Measurements from ENCODE around the gene PCCA. TPM values are rescaled to one million over a fixed set of nuclear protein-coding genes. Genes with fewer than 3 reads are reported as not detected.
A peak's percentile ranks its signal among the peaks of the same experiment; 100 is the strongest.
"Not testable (repeated sequence)": the region's sequence is repeated elsewhere in the genome, so short reads cannot be mapped to it uniquely, and the experiment has no call there.

Gene PCCA
- total RNA-seq, 1 donor from 2014 or later = 9.7 TPM

DNA sequence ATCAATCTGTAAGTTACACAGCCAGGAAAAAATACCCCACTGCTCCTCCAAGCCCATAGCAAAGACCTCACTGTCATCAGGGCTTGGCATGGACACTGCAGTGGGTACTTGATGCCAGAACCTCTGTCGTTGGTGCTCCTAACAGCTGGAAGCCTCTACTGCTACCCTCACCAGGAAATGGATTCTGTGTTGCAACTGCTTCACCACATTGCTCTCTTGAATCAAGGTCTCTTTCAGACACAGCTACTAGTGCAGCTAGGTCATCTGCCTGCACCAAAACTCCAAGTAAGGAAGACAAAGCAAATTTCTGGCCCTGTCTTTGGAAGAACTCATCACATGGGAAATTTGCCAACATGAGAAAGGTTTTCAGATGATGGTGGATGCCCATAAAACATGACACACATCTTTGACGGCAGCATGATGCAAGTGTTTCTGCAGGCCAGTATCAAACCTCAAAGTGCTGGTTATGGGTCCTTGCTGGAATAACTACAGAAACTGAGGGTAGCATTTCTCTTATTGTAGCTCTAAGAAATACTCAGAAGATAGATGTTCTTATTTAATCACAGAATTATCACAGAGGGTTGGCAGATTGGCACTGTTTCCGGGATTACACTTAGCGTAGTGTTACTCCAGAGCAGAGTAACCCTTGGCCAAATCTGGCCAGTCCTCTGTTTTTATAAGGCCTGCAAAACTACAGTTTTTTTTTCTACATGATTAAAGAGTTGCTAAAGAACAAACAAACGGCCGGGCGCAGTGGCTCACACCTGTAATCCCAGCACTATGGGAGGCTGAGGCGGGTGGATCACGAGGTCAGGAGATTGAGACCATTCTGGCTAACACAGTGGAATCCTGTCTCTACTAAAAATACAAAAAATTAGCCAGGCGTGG, 12.9 kb upstream of the PCCA start:
- no peak overlapping the region for H3K4me3 Mint-ChIP-seq
- no peak for DNase-seq (ENCODE audit: low spot score)
- H3K4me1 Mint-ChIP-seq (ENCODE audit: low read depth) = no peaks in the 10 kb centered on the region
- no peaks in the 10 kb centered on the region for H3K36me3 Mint-ChIP-seq (ENCODE audit: low read depth)
- intact Hi-C loops (cut with micrococcal nuclease) = no loop called here
- no peak overlapping the region for H3K27ac Mint-ChIP-seq
- H3K9me3 Mint-ChIP-seq = no peaks in the 10 kb centered on the region
- no peaks in the 10 kb centered on the region for H3K27me3 Mint-ChIP-seq (ENCODE audit: insufficient read depth)

DNA sequence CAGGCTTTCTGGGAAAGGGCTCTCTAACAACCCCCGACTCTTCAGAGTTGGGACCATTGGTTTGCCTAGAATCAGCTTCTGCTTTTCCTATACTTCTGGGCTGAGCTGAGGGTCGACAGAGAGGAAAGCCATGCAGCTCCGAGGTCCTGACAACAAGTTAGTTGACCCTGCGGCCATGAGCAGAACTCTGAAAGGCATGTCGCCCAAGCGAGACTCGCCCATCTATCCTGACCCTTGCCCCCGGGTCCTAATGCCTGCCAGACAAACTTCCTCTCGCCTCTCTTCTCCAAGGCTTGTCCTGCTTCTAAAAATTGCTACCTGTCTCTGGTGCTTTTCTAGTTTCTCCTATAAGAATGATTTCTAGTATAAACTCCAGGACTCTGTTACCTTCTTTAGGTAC, 9.9 kb upstream of the PCCA start:
- H3K36me3 Mint-ChIP-seq (ENCODE audit: low read depth); H3K27ac Mint-ChIP-seq; H3K27me3 Mint-ChIP-seq (ENCODE audit: insufficient read depth); DNase-seq (ENCODE audit: low spot score); H3K4me3 Mint-ChIP-seq; H3K4me1 Mint-ChIP-seq (ENCODE audit: low read depth); intact Hi-C loops (cut with micrococcal nuclease); H3K9me3 Mint-ChIP-seq: not testable (repeated sequence)

DNA sequence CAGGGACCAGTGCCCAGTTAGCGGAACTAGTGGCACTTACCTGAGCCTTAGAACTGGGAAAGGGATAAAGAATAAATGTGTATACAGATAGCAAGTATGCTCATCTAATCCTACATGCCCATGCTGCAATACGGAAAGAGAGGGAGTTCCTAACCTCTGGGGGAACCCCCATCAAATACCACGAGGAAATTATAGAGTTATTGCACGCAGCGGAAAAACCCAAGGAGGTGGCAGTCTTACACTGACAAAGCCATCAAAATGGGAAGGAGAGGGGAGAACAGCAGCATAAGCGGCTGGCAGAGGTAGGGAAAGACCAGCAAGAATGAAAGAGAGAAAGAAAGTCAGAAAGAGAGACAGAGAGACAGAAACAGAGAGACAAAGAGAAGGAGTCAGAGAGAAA, 5.5 kb upstream of the PCCA start:
- DNase-seq (ENCODE audit: low spot score); intact Hi-C loops (cut with micrococcal nuclease); H3K36me3 Mint-ChIP-seq (ENCODE audit: low read depth); H3K27me3 Mint-ChIP-seq (ENCODE audit: insufficient read depth); H3K4me3 Mint-ChIP-seq; H3K9me3 Mint-ChIP-seq: not testable (repeated sequence)
- Mint-ChIP-seq H3K27ac (peak overlapping the region; percentile 15), H3K4me1 (ENCODE audit: low read depth) (peaks cover 16% of the 10 kb centered on the region)

DNA sequence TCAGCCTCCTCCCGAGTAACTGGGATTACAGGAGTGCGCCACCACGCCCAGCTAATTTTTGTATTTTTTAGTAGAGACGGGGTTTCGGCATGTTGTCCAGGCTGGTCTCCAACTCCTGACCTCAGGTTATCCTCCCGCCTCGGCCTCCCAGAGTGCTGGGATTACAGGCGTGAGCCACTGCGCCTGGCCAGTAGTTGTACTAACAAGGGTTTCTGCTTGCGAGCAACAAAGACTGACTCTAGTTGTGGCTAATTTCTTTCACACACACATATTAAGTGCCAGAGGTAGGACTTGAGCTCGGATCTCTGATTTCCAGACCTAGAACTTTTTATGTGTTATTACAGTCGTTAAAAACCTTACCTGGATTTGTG, 635 bp upstream of the PCCA start:
- Mint-ChIP-seq H3K4me3 (peak overlapping the region; percentile 92), H3K36me3 (ENCODE audit: low read depth) (peaks cover 8% of the 10 kb centered on the region), H3K4me1 (ENCODE audit: low read depth) (peaks cover 30% of the 10 kb centered on the region), H3K9me3 (no peaks in the 10 kb centered on the region), H3K27me3 (ENCODE audit: insufficient read depth) (peaks cover 8% of the 10 kb centered on the region), H3K27ac (no peak overlapping the region)
- no peak for DNase-seq (ENCODE audit: low spot score)
- intact Hi-C loops (cut with micrococcal nuclease) = loop anchor here (2.0 to 5.0 kb wide), 7 partner anchors 45 to 726 kb away; partner anchors contain the start of genes GGACT and TMTC4

DNA sequence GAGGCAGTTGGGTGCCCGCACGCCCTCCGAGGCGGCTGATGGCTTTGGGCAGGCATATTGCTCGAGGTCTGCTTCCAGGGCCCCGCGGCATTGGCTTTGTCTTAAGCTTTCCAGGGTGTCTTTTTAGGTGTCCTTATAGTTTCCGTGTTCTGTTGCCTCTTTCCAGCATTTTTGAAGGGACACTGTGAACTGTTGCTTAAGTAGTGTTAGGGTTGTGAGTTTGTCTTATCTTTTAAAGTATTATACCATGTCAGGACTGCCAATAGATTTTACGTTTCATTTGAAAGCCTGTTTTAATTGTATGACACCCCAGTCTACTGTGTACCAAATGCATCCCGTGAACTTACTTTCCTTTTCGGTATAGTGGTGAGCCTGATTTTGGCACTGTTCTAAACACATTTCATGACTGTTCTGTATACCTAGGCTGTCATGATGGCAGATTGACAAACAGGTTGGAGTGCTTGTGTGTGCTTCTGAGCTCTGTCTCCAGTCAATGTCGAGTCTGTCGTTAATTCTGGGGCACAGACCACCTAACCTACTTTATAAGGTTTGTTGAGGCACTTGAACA, 656 bp downstream of the PCCA start:
- peaks cover 8% of the 10 kb centered on the region for H3K27me3 Mint-ChIP-seq (ENCODE audit: insufficient read depth)
- DNase-seq (ENCODE audit: low spot score) = no peak
- H3K9me3 Mint-ChIP-seq = no peaks in the 10 kb centered on the region

DNA sequence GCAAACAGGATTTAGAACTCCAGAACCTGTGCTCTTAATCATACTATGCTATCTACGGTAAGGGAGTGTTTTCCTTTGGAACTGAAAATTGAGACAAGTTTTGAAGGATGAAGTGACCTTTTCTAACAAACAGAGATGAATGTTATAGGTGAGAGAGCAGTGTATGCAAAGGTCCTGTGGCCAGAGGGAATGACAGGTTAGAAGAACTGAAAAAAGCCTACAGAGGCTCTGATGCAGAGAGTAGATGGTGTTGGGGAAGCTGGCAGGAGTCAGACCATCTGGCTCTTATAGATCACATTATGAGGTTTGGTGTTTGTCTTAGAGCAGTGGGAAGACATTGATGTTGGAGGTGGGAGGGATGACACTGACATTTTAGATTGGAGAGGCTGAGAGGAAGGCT, 2.0 kb downstream of the PCCA start:
- peak overlapping the region; percentile 8 for H3K4me3 Mint-ChIP-seq
- DNase-seq (ENCODE audit: low spot score) = no peak
- intact Hi-C loops (cut with micrococcal nuclease) = no loop called here
- H3K36me3 Mint-ChIP-seq (ENCODE audit: low read depth) = peaks cover 12% of the 10 kb centered on the region
- no peak overlapping the region for H3K27ac Mint-ChIP-seq
- peaks cover 30% of the 10 kb centered on the region for H3K4me1 Mint-ChIP-seq (ENCODE audit: low read depth)
- no peaks in the 10 kb centered on the region for H3K9me3 Mint-ChIP-seq
- peaks cover 8% of the 10 kb centered on the region for H3K27me3 Mint-ChIP-seq (ENCODE audit: insufficient read depth)

More for the DNA sequence above, 656 bp downstream of the PCCA start:
- H3K27ac Mint-ChIP-seq = peak overlapping the region; percentile 87
- intact Hi-C loops (cut with micrococcal nuclease) = loop anchor here (1.0 to 5.0 kb wide), 9 partner anchors 43 to 727 kb away; partner anchors contain the start of genes GGACT and TMTC4
- peaks cover 9% of the 10 kb centered on the region for H3K36me3 Mint-ChIP-seq (ENCODE audit: low read depth)
- peaks cover 24% of the 10 kb centered on the region for H3K4me1 Mint-ChIP-seq (ENCODE audit: low read depth)
- H3K4me3 Mint-ChIP-seq = peak overlapping the region; percentile 92

DNA sequence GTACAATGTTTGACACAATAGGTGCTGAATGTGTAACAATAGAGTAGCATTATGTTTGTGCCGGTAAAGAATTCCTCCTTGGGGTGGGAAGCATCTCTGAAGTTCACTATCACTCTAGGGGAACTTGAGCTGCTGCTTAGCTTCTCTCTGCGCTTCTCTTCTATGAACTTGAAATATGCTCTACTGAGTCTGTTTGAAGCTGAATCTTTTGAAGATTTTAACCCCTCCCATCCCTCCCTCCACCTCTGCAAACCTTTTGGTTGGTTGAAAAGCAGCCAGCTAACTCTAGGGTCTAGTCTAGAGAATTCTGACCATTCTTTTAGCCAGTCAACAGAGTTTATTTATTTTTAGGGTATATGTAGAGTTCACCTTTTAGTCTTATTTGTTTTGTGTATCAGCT, 2.5 kb downstream of the PCCA start:
- no peaks in the 10 kb centered on the region for H3K9me3 Mint-ChIP-seq
- intact Hi-C loops (cut with micrococcal nuclease) = no loop called here
- H3K4me1 Mint-ChIP-seq (ENCODE audit: low read depth) = peaks cover 30% of the 10 kb centered on the region
- peaks cover 12% of the 10 kb centered on the region for H3K36me3 Mint-ChIP-seq (ENCODE audit: low read depth)
- no peak for DNase-seq (ENCODE audit: low spot score)
- peak overlapping the region; percentile 8 for H3K4me3 Mint-ChIP-seq
- peaks cover 8% of the 10 kb centered on the region for H3K27me3 Mint-ChIP-seq (ENCODE audit: insufficient read depth)
- H3K27ac Mint-ChIP-seq = no peak overlapping the region

DNA sequence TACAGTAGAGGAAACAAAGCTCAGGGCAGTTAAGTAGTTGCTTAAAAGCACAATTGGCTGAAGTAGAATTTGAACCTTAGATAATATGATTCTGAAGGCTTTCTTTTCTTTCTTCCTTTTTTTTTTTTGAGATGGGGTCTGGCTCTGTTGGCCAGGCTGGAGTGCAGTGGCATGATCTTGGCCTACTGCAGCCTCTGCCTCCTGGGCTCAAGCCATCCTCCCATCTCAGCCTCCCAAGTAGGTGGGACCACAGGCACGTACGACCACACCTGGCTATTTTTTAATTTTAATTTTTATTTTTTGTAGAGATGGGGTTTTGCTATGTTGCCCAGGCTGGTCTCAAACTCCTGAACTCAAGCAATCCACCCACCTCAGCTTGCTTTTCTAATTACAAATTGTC, 3.4 kb downstream of the PCCA start:
- H3K27ac Mint-ChIP-seq; H3K27me3 Mint-ChIP-seq (ENCODE audit: insufficient read depth); intact Hi-C loops (cut with micrococcal nuclease); H3K4me3 Mint-ChIP-seq; DNase-seq (ENCODE audit: low spot score); H3K9me3 Mint-ChIP-seq: not testable (repeated sequence)
- Mint-ChIP-seq H3K4me1 (ENCODE audit: low read depth) (peaks cover 27% of the 10 kb centered on the region), H3K36me3 (ENCODE audit: low read depth) (peaks cover 10% of the 10 kb centered on the region)

DNA sequence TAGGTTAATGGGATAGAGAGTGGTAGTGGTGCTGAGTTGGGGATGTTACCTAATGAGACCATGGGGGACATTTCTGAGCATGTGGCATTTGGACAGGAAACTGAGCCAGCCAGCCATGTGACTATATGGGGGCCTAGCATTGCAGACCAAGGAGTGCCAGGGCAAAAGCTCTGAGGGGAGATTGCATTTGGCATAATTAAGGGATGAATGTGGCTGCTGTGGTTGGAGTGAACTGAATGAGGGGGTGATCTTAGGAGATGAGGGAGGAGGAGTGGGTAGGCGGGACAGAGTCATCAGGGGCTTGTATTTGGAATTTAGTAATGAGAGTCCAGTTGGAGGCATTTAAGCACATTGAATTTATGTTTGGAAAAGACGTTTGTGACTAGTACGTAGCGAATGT, 6.6 kb downstream of the PCCA start:
- H3K4me1 Mint-ChIP-seq (ENCODE audit: low read depth) = peaks cover 20% of the 10 kb centered on the region
- DNase-seq (ENCODE audit: low spot score) = no peak
- peaks cover 13% of the 10 kb centered on the region for H3K36me3 Mint-ChIP-seq (ENCODE audit: low read depth)
- no peaks in the 10 kb centered on the region for H3K9me3 Mint-ChIP-seq
- H3K27me3 Mint-ChIP-seq (ENCODE audit: insufficient read depth) = peaks cover 7% of the 10 kb centered on the region
- H3K4me3 Mint-ChIP-seq = no peak overlapping the region
- intact Hi-C loops (cut with micrococcal nuclease) = no loop called here
- no peak overlapping the region for H3K27ac Mint-ChIP-seq

DNA sequence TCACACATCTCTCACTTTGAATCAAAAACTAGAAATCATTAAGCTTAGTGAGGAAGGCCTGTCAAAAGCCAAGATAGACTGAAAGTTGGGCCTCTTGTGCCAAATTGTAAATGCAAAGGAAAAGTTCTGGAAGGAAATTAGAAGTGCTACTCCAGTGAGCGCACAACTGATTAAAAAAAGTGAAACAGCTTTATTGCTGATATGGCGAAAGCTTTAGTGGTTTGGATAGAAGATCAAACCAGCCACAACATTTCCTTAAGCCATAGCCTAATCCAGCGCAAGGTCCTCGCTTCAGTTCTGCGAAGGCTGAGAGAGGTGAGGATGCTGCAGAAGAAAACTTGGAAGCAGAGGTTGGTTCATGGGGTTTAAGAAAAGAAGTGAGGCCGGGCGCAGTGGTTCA, 7.6 kb downstream of the PCCA start:
- H3K27ac Mint-ChIP-seq = no peak overlapping the region
- peaks cover 9% of the 10 kb centered on the region for H3K36me3 Mint-ChIP-seq (ENCODE audit: low read depth)
- intact Hi-C loops (cut with micrococcal nuclease) = no loop called here
- H3K4me1 Mint-ChIP-seq (ENCODE audit: low read depth) = peaks cover 11% of the 10 kb centered on the region
- H3K4me3 Mint-ChIP-seq = no peak overlapping the region
- no peak for DNase-seq (ENCODE audit: low spot score)
- peaks cover 2% of the 10 kb centered on the region for H3K27me3 Mint-ChIP-seq (ENCODE audit: insufficient read depth)
- no peaks in the 10 kb centered on the region for H3K9me3 Mint-ChIP-seq

DNA sequence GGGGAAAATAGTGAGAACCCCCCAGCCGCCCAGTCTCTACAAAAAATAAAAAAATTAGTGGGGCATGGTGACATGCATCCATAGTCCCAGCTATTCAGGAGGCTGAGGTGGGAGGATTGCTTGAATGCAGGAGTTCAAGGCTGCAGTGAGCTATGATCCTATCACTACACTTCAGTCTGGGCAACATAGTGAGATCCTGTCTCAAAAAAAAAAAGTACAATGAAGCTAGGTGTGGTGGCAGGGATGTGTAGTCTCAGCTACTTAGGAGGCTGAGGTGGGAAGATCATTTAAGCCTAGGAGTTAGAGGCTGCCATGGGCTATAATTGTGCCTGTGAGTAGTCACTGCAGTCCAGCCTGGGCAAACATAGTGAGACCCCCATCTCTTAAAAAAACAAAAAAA, 8.9 kb downstream of the PCCA start:
- H3K36me3 Mint-ChIP-seq (ENCODE audit: low read depth) = peaks cover 12% of the 10 kb centered on the region
- no peaks in the 10 kb centered on the region for H3K27me3 Mint-ChIP-seq (ENCODE audit: insufficient read depth)

DNA sequence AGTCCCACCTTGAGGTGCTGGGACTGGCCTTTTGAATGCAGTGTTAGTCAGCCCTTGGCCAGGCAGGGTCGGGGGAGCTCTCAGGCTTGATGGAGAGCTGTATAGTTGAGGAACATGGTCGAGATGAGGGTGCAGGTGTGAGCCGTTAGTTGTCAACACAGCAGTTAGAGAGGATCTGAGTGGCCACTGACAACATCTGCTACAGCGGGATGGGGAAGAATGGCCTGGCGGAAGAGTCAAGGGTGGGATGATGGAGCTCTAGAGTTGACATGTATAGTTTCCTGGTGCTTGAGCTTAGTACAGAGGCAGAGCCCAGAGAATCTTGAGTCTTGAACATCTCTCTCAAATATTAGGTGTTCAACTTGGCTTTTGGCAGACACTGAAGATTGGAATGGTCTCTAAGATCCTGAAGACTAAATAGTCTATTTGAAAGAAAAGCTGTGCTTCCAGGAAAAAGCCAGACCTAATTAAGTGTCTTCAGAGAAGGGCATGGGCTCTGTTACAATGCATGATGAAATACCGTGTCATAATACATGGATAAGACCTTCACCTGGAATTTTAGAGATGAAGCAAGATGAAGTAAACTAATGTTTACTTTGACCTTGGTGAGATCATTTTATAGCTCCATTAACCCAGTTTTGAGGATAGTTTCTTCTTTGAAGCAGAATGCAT, 9.7 kb downstream of the PCCA start:
- Mint-ChIP-seq H3K4me1 (ENCODE audit: low read depth) (peaks cover 11% of the 10 kb centered on the region), H3K9me3 (no peaks in the 10 kb centered on the region), H3K27me3 (ENCODE audit: insufficient read depth) (no peaks in the 10 kb centered on the region), H3K27ac (no peak overlapping the region), H3K36me3 (ENCODE audit: low read depth) (peaks cover 8% of the 10 kb centered on the region), H3K4me3 (no peak overlapping the region)
- intact Hi-C loops (cut with micrococcal nuclease) = no loop called here
- no peak for DNase-seq (ENCODE audit: low spot score)

More for the DNA sequence above, 8.9 kb downstream of the PCCA start:
- DNase-seq (ENCODE audit: low spot score) = no peak
- Mint-ChIP-seq H3K4me1 (ENCODE audit: low read depth) (peaks cover 11% of the 10 kb centered on the region), H3K27ac (no peak overlapping the region), H3K4me3 (no peak overlapping the region), H3K9me3 (no peaks in the 10 kb centered on the region)
- intact Hi-C loops (cut with micrococcal nuclease) = no loop called here

DNA sequence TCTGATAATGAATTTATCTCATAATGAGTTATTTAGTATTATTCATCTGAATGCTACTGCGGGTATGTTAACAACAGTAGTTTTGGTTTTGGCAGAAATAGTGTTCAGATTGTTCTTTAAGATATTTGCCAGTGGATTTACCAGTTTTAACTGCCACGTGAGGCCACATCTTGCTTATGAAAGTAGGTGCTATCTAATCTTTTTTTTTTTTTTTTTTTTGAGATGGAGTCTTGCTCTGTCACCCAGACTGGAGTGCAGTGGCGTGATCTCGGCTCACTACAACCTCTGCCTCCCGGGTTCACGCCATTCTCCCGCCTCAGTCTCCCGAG, 10.2 kb downstream of the PCCA start:
- H3K27me3 Mint-ChIP-seq (ENCODE audit: insufficient read depth); H3K9me3 Mint-ChIP-seq; H3K4me3 Mint-ChIP-seq; DNase-seq (ENCODE audit: low spot score); H3K27ac Mint-ChIP-seq; intact Hi-C loops (cut with micrococcal nuclease): not testable (repeated sequence)
- Mint-ChIP-seq H3K36me3 (ENCODE audit: low read depth) (peaks cover 11% of the 10 kb centered on the region), H3K4me1 (ENCODE audit: low read depth) (peaks cover 11% of the 10 kb centered on the region)

Data from activated T-helper 1 cell treated with anti-CD3 and anti-CD28 coated beads, Interleukin-12 subunit alpha, Interleukin-12 subunit beta, Interleukin-2, Interleukin-4 antibody, amounts not matched to agents 30 ng/mL and 10 ng/mL and 1 ng/mL, durations not matched to agents 14 hours and 24 hours and 36 hours (primary cell).